Heart left ventricle (tissue), 16 donors: Measurements from ENCODE around the gene YWHAQ. TPM values are rescaled to one million over a fixed set of nuclear protein-coding genes. Genes with fewer than 3 reads are reported as not detected.

Experiments used
- ATAC-seq, 4 donors: fragments of 200-7000 bp; cut with Tn5 transposase; one replicate each; pipeline ENCODE4 v1.9.1; 2020 to 2022; ENCODE audit warnings: moderate library complexity in 4 of 4, mild to moderate bottlenecking in 3 of 4, moderate number of reproducible peaks in 1 of 4
- DNase-seq, 5 donors: peaks; one replicate each; pipeline ENCODE4 v3.0.0-alpha.2; 2020
- H3K27ac ChIP-seq, 12 donors: fragments of 200-600 bp; sonication (generic) in 4 of 12; one replicate each; pipeline versions ENCODE4 v1.5.0 to v1.8.0; 2016 to 2022; ENCODE audit warnings: mild to moderate bottlenecking in 2 of 12
- H3K27me3 ChIP-seq, 9 donors: fragments of 200-600 bp; sonication (generic) in 2 of 9; one replicate each; pipeline versions ENCODE4 v1.5.1 to v1.8.0; 2016 to 2022; ENCODE audit warnings: mild to moderate bottlenecking in 3 of 9
- H3K36me3 ChIP-seq, 9 donors: fragments of 200-600 bp; sonication (generic) in 2 of 9; one replicate each; pipeline versions ENCODE4 v1.5.0 to v1.8.0; 2018 to 2022; ENCODE audit warnings: mild to moderate bottlenecking in 2 of 9
- H3K4me1 ChIP-seq, 12 donors: fragments of 200-600 bp; sonication (generic) in 4 of 12; one replicate each; pipeline versions ENCODE4 v1.5.0 to v1.8.0; 2016 to 2022; ENCODE audit warnings: mild to moderate bottlenecking in 3 of 12
- H3K4me3 ChIP-seq, 12 donors: fragments of 200-600 bp; sonication (generic) in 4 of 12; one replicate each; pipeline versions ENCODE4 v1.5.0 to v1.8.0; 2017 to 2022; ENCODE audit warnings: mild to moderate bottlenecking in 9 of 12, moderate library complexity in 4 of 12
- H3K9me3 ChIP-seq, 12 donors: fragments of 200-600 bp; sonication (generic) in 4 of 12; one replicate each; pipeline versions ENCODE4 v1.5.0 to v1.8.0; 2016 to 2022; ENCODE audit warnings: mild to moderate bottlenecking in 1 of 12
- POLR2A ChIP-seq, 2 donors: fragments of 450-650 bp; IDR thresholded peaks; one replicate each; pipeline ENCODE4 v1.6.1; 2017; ENCODE audit warnings: antibody characterized with exemption in 2 of 2, mild to moderate bottlenecking in 2 of 2, moderate library complexity in 2 of 2
- WGBS, 4 donors: extraction: QIAGEN DNeasy Blood & Tissue Kit in 2 of 4; methylation state at CpG; one replicate each; pipeline versions ENCODE4 v1.1.5 to v1.1.7; 2013 to 2018; 5-methylcytosine and 5-hydroxymethylcytosine counted together
- intact Hi-C, 10 donors: fragments of 100-400 bp; cut with DNase I; formaldehyde crosslinking; loops; one replicate each; pipeline versions ENCODE4 v1.11.1 to v1.14.2; 2022
- polyA plus RNA-seq, 2 donors: library from polyadenylated mRNA; stranded (reverse); fragments of 200-250 nt; gene quantifications; one replicate each; pipeline ENCODE4 v1.2.3, GENCODE V29; 2013
- total RNA-seq, 9 donors: library from RNA; depleted of rRNA in 2 of 9; stranded (reverse); fragments of >200 nt in 2 of 9; fragmentation: NEBNext Ultra II Directional in 3 of 9; extraction: Animal tissue kit (Norgen Biotek cat#: 25700) in 3 of 9; gene quantifications; one replicate each; pipeline versions ENCODE4 v1.1.0 to v1.2.4, GENCODE V29; 2016 to 2023
- TF ChIP-seq, protein P1 (sequence below), 12 donors: fragments of 200-600 bp; sonication (generic) in 4 of 12; IDR thresholded peaks; one replicate each; pipeline versions ENCODE4 v1.5.0 to v1.8.0; 2018 to 2022; ENCODE audit warnings: antibody characterized with exemption in 12 of 12, mild to moderate bottlenecking in 5 of 12
- donor health status: ischemic (EF 13 %, LVEDD 7.1; RV severe dilation, severe dysfunction).
- donor health status: healthy with polysubstance abuse.
- donor health status: DM: no; HTN: yes; CAD: no.
- donor health status: DM: no; HTN: no; CAD: no.
- donor health status: ischemic (EF 25% LVEDD 6.9; RV normal size, moderate dysfunction).
- donor health status: ischemic (EF 25% LVEDD 5.7; RV mildly dilated, moderate dysfunction).
- donor health status: healthy.
- donor health status: DM: yes; HTN: yes; CAD: no.
- donor health status: ischemic (EF 35%, LVEDD 5.7; RV mildly dilated, moderate dysfunction).
- donor health status: nonischemic (EF 11% LVEDD 7.7; RV severe dilation, severe dysfunction).
- donor health status: DM: yes; HTN: yes; CAD: no.
- donor health status: PGD.
- donor health status: ischemic (EF 29% LVEDD 5.4; RV normal size, mild dysfunction).
- donor health status: nonischemic (EF 23%, LVEDD 6.1; RV moderate dilation, normal function).

The YWHAQ gene
- total and polyA plus RNA-seq, 11 donors = 91.0 to 310 (median 213) TPM

DNA sequence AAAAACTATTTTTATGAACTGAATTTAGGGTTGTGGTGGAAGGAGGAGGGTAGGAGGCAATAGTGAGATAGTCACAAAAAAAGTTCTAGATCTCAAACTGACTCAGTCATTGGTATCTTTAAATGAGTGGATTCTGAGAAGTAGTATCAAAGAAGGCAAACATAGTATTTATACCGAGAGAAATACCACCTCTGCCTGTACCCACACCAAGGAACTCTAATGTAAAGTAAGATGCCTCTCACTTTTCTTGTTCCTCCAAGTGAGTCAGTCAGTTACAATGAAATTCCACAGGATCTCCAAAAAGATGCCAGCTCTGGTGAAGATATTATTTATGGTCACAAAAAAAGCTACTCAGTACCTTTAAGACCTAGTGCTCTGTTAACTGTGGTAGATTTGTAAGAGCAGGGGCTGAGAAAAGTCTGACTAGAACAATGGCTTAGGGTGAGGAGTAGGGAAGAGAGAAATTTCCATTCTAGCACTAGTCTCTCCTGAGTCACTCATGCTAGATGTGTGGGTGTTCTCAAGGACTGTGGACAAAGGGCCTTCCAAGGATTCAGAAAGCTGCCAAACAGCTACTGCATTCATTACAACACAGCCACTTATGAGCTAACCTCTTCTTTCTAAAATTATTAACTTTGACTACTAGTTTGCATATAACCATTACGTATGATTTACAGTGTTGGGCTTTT lies 36.3 kb downstream of the YWHAQ start:
- TF ChIP-seq, protein P1, sequence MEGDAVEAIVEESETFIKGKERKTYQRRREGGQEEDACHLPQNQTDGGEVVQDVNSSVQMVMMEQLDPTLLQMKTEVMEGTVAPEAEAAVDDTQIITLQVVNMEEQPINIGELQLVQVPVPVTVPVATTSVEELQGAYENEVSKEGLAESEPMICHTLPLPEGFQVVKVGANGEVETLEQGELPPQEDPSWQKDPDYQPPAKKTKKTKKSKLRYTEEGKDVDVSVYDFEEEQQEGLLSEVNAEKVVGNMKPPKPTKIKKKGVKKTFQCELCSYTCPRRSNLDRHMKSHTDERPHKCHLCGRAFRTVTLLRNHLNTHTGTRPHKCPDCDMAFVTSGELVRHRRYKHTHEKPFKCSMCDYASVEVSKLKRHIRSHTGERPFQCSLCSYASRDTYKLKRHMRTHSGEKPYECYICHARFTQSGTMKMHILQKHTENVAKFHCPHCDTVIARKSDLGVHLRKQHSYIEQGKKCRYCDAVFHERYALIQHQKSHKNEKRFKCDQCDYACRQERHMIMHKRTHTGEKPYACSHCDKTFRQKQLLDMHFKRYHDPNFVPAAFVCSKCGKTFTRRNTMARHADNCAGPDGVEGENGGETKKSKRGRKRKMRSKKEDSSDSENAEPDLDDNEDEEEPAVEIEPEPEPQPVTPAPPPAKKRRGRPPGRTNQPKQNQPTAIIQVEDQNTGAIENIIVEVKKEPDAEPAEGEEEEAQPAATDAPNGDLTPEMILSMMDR (IDR thresholded peaks at IDR 0.05) = no peak
- no peak for TF ChIP-seq POLR2A (IDR thresholded peaks at IDR 0.05)
- no peaks in the 10 kb centered on the region for H3K27me3 ChIP-seq
- intact Hi-C loops = no loop called here
- 64 to 77% (median 69%) methylated on average over 2 of the region's 2 CpGs for WGBS, 4 donors
- H3K4me3 ChIP-seq = no peak overlapping the region
- ATAC-seq (peak; percentile 63 to 94 (median 92)), DNase-seq (no peak)
- peaks cover 0 to 13% (median 8%) of the 10 kb centered on the region in 12 donors for H3K9me3 ChIP-seq
- peak overlapping the region in 5 of 12 donors; percentile 10 to 65 (median 25) for H3K27ac ChIP-seq
- H3K36me3 ChIP-seq = peaks cover 0 to 37% (median 25%) of the 10 kb centered on the region in 9 donors
- H3K4me1 ChIP-seq = peaks cover 0 to 49% (median 38%) of the 10 kb centered on the region in 12 donors

- intact Hi-C loops = no loop called here
Observed at GRCh38 chr2:9593925-9594324, 36.9 kb downstream of the YWHAQ start.

GRCh38 chr2:9592699-9593098 lies 38.1 kb downstream of the YWHAQ start:
- peaks cover 0 to 49% (median 38%) of the 10 kb centered on the region in 12 donors for H3K4me1 ChIP-seq
- DNase-seq (no peak), ATAC-seq (no peak)
- H3K27ac ChIP-seq = no peak overlapping the region
- WGBS, 4 donors = 69 to 75% (median 71%) methylated on average over 3 of the region's 3 CpGs
- peaks cover 0 to 50% (median 39%) of the 10 kb centered on the region in 9 donors for H3K36me3 ChIP-seq
- TF ChIP-seq, protein P1 (IDR thresholded peaks at IDR 0.05) = no peak
- no peak for TF ChIP-seq POLR2A (IDR thresholded peaks at IDR 0.05)
- H3K27me3 ChIP-seq = no peaks in the 10 kb centered on the region
- no peak overlapping the region for H3K4me3 ChIP-seq
- intact Hi-C loops = no loop called here
- H3K9me3 ChIP-seq = no peaks in the 10 kb centered on the region

More at GRCh38 chr2:9593925-9594324, 36.9 kb downstream of the YWHAQ start:
- WGBS, 4 donors = 85 to 95% (median 93%) methylated on average over 4 of the region's 4 CpGs
- no peak overlapping the region for H3K4me3 ChIP-seq
- DNase-seq (no peak), ATAC-seq (no peak)
- peaks cover 0 to 49% (median 38%) of the 10 kb centered on the region in 12 donors for H3K4me1 ChIP-seq
- no peaks in the 10 kb centered on the region for H3K27me3 ChIP-seq
- peak overlapping the region in 1 of 12 donors; percentile 65 for H3K27ac ChIP-seq
- peaks cover 0 to 41% (median 31%) of the 10 kb centered on the region in 9 donors for H3K36me3 ChIP-seq
- TF ChIP-seq, protein P1 (IDR thresholded peaks at IDR 0.05) = no peak
- no peak for TF ChIP-seq POLR2A (IDR thresholded peaks at IDR 0.05)
- H3K9me3 ChIP-seq = peaks cover 0 to 7% (median 2%) of the 10 kb centered on the region in 12 donors

GRCh38 chr2:9590641-9591040 lies 40.2 kb downstream of the YWHAQ start:
- WGBS, 4 donors = 84 to 88% (median 87%) methylated on average over 3 of the region's 3 CpGs
- intact Hi-C loops = no loop called here
- peaks cover 0 to 70% (median 59%) of the 10 kb centered on the region in 9 donors for H3K36me3 ChIP-seq

More at GRCh38 chr2:9590641-9591040, 40.2 kb downstream of the YWHAQ start:
- DNase-seq = no peak
- no peaks in the 10 kb centered on the region for H3K9me3 ChIP-seq
- ATAC-seq = no peak
- H3K4me3 ChIP-seq = no peak overlapping the region
- no peak overlapping the region for H3K27ac ChIP-seq
- TF ChIP-seq, protein P1 (IDR thresholded peaks at IDR 0.05) = no peak
- TF ChIP-seq POLR2A (IDR thresholded peaks at IDR 0.05) = no peak
- H3K4me1 ChIP-seq = peaks cover 0 to 38% (median 24%) of the 10 kb centered on the region in 12 donors
- no peaks in the 10 kb centered on the region for H3K27me3 ChIP-seq
